ENCODE measurements around the gene ZER1.
A peak's percentile ranks its signal among the peaks of the same experiment; 100 is the strongest.
"Not testable (repeated sequence)": the region's sequence is repeated elsewhere in the genome, so short reads cannot be mapped to it uniquely, and the experiment has no call there.

Gene ZER1

DNA sequence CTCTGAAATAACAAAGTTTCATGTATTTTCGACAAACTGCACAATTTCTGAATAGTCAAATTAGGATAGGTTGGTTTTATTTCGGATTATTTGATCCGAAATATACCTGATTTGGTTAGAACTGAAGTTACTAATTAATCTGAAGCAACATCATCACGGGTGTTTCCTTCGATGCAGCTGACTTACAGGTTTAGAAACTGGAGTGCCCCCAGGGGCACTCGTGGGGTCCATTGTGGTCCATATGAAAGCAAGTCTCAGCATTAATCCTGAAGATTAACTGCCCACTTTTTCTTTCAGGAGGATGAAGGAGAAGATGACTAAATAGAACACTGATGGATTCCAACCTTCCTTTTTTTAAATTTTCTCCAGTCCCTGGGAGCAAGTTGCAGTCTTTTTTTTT is 77.4 kb downstream of the ZER1 start:
- TF ChIP-seq, protein P1, sequence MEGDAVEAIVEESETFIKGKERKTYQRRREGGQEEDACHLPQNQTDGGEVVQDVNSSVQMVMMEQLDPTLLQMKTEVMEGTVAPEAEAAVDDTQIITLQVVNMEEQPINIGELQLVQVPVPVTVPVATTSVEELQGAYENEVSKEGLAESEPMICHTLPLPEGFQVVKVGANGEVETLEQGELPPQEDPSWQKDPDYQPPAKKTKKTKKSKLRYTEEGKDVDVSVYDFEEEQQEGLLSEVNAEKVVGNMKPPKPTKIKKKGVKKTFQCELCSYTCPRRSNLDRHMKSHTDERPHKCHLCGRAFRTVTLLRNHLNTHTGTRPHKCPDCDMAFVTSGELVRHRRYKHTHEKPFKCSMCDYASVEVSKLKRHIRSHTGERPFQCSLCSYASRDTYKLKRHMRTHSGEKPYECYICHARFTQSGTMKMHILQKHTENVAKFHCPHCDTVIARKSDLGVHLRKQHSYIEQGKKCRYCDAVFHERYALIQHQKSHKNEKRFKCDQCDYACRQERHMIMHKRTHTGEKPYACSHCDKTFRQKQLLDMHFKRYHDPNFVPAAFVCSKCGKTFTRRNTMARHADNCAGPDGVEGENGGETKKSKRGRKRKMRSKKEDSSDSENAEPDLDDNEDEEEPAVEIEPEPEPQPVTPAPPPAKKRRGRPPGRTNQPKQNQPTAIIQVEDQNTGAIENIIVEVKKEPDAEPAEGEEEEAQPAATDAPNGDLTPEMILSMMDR (IDR thresholded peaks at IDR 0.05; ENCODE audit: insufficient read depth, low read length, missing control alignments), result no peak
- DNase-seq (ENCODE audit: low read depth, low spot score), result no peak
- no peak overlapping the region for H3K4me3 ChIP-seq (ENCODE audit: low read depth, low read length)
- POLR2A ChIA-PET, result no interaction called here
- CTCF ChIA-PET, result interaction anchor here (3.0 kb wide), 1 partner anchor 10 kb away, joined by 11 read pairs; no protein-coding TSS in a partner anchor

DNA sequence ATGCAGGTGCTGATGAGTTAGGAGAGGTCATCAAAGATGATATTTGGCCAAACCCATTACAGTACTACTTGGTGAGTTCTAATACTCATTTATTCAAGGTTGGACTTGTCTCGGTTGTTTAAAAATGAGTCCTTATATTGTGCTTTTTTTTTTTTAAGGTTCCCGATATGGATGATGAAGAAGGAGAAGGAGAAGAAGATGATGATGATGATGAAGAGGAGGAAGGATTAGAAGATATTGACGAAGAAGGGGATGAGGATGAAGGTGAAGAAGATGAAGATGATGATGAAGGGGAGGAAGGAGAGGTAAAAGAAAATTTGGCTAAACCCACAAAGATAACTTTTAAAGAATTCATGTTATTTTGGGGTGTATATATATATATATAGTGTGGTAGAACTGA is 78.0 kb downstream of the ZER1 start:
- DNase-seq (ENCODE audit: low read depth, low spot score); POLR2A ChIA-PET; H3K4me3 ChIP-seq (ENCODE audit: low read depth, low read length): not testable (repeated sequence)
- CTCF ChIA-PET, result interaction anchor here (0.6 to 5.1 kb wide), 3 partner anchors 7 to 33 kb away, joined by 3 to 68 read pairs (median 11); partner anchors contain the start of gene PKN3

DNA sequence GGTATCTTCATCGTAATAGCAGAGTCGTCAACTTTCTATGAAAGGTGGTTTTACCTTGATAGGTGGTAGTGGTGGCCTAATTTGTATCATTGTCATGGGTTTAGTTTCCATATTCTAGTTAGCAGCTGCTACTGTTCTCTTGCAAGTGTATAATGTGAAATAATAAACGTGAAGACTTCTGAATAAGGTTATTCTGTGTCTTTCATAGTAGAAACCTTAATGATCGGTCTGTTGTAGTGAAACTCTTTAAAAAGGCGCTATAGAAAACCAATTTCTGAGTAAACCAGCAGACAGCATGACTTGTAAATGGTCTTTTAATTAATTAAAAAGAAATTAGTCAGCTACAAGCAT is 81.1 kb downstream of the ZER1 start:
- POLR2A ChIA-PET, result no interaction called here

DNA sequence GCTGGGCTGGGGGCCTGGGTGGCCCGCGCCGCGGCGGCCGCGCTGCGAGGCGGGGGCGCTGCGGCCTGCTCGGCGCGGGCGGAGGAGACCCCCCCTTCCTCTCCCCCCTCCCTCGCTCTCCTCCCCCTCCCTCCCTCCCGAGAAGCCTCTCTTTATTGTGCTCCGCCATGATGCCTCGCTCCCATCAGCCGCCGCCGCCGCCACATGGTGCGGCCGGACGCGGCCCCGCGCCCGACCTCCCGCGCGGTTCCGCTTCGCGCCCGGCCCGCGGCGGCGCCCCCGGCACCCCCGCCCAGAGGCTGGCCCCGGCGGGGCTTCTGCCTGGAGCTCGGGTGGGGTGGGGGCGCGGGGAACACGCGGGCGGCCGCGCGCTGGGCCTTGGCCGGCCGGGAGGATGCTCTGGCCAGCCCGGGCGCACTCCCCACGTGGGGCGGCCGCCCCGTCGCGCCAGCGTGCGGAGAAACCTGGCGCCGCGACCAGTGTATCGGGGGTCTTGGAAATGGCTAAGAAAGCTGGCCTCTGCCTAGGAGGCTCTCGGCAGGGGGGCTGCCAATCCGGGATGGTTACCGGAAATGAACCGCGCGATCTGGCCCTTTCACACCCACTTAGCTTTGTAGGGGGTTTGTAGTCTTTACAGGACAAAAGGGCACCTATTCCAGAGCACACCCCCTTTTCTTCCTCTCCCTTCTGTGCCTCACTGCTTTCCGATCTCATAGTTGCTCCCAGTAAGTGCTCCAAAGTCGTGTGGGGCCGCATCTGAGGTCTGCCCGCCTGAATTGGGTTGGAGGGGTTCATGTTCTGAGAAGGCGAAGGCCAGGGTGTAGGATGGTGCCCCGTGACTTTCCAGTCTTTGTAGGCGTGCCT is 81.7 kb downstream of the ZER1 start:
- TF ChIP-seq, protein P1 (IDR thresholded peaks at IDR 0.05; ENCODE audit: insufficient read depth, low read length, missing control alignments), result no peak
- POLR2A ChIA-PET, result interaction anchor here (1.4 kb wide), 1 partner anchor 53 kb away, joined by 4 read pairs; no protein-coding TSS in a partner anchor
- peak overlapping the region; percentile 84 for H3K4me3 ChIP-seq (ENCODE audit: low read depth, low read length)
- CTCF ChIA-PET, result interaction anchor here (0.9 to 5.1 kb wide), 4 partner anchors 11 to 57 kb away, joined by 3 to 68 read pairs (median 4); partner anchors contain the start of gene PKN3
- DNase-seq (ENCODE audit: low read depth, low spot score), result no peak

More for the DNA sequence above, 81.1 kb downstream of the ZER1 start:
- DNase-seq (ENCODE audit: low read depth, low spot score), result no peak
- TF ChIP-seq, protein P1 (IDR thresholded peaks at IDR 0.05; ENCODE audit: insufficient read depth, low read length, missing control alignments), result no peak
- CTCF ChIA-PET, result interaction anchor here (0.9 to 5.1 kb wide), 5 partner anchors 10 to 58 kb away, joined by 3 to 68 read pairs (median 5); partner anchors contain the start of gene PKN3
- H3K4me3 ChIP-seq (ENCODE audit: low read depth, low read length), result peak overlapping the region; percentile 84

DNA sequence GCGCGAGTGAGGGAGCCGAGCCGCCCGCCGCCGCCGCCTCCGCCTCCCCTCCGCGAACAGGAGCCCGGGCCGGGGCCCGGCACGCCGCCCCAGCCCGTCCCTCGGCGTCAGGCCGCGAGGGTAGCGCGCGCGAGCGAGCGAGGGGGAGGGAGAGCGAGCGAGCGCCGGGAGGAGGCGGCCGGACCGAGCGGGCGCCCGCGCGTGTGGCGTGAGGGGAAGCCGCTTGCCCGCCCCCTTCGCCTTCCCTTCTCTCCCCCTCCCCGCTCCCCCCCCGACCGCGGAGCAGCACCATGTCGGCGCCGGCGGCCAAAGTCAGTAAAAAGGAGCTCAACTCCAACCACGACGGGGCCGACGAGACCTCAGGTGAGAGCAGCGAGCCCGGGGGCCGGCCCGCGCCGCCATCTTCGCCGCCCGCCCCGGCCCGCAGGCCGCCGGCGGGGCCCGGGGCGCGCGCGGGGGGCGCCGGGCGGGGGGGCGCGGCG is 82.4 kb downstream of the ZER1 start:
- no peak for DNase-seq (ENCODE audit: low read depth, low spot score)

DNA sequence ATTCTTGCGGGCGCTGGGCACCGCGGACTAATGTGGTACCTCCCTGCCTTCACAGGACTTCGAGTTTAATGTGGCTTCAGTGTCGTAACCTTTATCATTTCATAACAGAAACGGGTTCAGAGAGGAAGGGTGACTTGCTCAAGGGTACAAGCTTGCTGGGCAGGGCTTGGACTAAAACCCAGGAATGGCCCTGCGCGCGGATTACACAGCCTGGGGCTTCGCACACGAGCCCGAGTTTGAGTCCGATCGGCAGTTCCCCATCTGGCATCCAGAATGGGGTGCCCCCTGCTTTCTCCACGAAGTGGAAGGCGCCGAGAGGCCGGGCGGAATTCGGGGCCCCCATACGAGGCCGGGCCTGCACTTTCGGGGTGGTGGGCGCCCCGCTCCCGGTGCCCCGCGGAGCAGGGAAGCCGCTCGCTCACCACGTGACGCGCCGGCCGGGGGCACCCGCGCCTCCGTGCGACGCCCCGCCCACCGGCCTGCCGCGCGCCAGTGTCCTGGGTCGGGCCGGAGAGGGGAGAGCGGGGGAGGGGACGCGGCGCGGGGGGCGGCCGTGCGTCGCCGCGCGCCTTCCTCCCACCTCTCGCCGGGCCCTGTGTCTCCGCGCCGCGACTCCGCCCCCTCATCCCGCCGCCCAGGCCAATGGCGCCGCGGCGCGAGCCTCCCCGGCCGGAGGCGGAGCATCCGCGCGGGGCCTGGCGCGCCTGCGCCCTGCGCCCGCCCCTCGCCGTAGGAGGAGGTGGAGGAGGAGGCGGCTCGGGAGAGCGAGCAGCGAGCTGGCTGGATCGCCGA is 83.0 kb downstream of the ZER1 start, which contains the start of gene SET:
TSS of gene SET (plus strand) at position 722 of the 792 bp plus-strand sequence. CDS start 361 bp downstream, outside the sequence.
- TF ChIP-seq, protein P1 (IDR thresholded peaks at IDR 0.05; ENCODE audit: insufficient read depth, low read length, missing control alignments), result no peak
- peak within 1 kb of the TSS; percentile 84 for H3K4me3 ChIP-seq (ENCODE audit: low read depth, low read length)
- ChIA-PET POLR2A (interaction anchor here (0.6 to 1.4 kb wide), 5 partner anchors 9 to 137 kb away, joined by 3 to 4 read pairs (median 3); partner anchors contain the start of gene SPTAN1), CTCF (interaction anchor here (0.7 to 5.1 kb wide), 2 partner anchors 12 to 15 kb away, joined by 3 to 68 read pairs; partner anchors contain the start of gene PKN3)
- no peak for DNase-seq (ENCODE audit: low read depth, low spot score)

More for the DNA sequence above, 82.4 kb downstream of the ZER1 start:
- H3K4me3 ChIP-seq (ENCODE audit: low read depth, low read length), result peak overlapping the region; percentile 84
- TF ChIP-seq, protein P1 (IDR thresholded peaks at IDR 0.05; ENCODE audit: insufficient read depth, low read length, missing control alignments), result no peak
- CTCF ChIA-PET, result interaction anchor here (0.7 to 5.1 kb wide), 2 partner anchors 12 to 15 kb away, joined by 3 to 68 read pairs; partner anchors contain the start of gene PKN3
- POLR2A ChIA-PET, result interaction anchor here (0.6 to 1.4 kb wide), 5 partner anchors 8 to 137 kb away, joined by 3 to 4 read pairs (median 3); partner anchors contain the start of gene SPTAN1

All from AG04449 (cell line).